Femur (tissue), 1 donor: ENCODE results near the gene CELSR1.
"Not testable (repeated sequence)": the region's sequence is repeated elsewhere in the genome, so short reads cannot be mapped to it uniquely, and the experiment has no call there.

Experiments used
- DNase-seq: peaks from one replicate; pipeline ENCODE4 v3.0.0-alpha.2; 2017

Gene CELSR1

GRCh38 chr22:46512039-46512370 is 25.4 kb downstream of the CELSR1 start:
- no peak for DNase-seq

GRCh38 chr22:46511151-46512038 is 26.0 kb downstream of the CELSR1 start:
- no peak for DNase-seq

DNA sequence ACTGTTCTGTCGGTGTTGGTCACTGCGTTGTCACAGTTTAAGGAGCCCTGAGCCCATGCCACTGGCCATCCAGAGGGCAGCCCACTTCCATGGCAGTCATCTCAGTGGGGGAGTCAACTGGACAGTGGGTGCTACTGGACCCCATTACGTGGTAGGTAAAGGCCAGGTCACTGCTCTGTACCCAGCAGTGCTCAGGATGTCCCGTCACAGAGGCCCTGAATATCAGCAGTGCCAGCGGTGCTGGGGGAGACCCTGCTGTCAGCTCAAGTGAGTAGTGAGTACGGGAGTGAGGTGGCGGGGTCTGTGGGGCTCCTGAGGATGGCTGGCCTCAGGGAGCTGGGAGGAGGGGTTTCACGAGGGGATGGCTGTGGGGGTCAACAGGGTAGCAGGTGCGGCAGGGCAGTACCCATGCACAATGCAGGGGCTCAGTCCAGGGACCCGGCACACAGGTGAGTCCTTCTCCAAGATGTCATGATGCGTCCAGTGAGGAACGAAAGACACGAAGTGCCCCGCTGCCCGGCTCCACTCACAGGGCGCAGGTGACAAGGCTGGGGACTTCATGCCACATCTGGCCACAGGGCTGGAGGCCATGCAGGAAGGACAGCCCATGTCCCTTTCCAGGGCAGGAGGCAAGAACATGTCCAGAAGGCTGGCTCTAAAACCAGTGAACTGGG is 27.9 kb downstream of the CELSR1 start:
- DNase-seq, result no peak

DNA sequence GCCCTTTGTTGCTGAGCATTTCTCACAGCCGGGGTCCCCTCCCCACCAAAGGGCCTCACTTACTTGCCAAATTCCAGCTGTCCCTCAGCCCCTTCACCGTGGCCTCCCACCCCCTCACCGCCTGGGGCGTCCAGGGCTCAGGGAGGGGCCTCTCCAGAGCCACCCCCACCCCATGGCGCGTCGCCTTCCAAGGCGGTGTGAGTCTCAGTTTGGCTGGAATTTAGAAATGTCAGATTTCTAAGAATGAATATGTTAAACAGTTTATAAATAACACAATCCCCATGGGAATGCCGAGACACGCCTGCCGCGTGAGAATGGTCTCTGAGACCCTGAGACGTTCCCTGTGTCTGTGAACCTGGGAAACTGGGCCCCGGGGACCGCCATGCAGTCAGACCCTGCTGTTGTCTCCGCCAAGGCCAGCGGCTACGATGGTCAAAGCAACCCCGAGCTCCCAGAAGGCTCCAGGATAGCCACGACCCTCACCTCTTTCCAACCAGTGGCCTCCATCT is 28.9 kb downstream of the CELSR1 start:
- DNase-seq, result no peak

DNA sequence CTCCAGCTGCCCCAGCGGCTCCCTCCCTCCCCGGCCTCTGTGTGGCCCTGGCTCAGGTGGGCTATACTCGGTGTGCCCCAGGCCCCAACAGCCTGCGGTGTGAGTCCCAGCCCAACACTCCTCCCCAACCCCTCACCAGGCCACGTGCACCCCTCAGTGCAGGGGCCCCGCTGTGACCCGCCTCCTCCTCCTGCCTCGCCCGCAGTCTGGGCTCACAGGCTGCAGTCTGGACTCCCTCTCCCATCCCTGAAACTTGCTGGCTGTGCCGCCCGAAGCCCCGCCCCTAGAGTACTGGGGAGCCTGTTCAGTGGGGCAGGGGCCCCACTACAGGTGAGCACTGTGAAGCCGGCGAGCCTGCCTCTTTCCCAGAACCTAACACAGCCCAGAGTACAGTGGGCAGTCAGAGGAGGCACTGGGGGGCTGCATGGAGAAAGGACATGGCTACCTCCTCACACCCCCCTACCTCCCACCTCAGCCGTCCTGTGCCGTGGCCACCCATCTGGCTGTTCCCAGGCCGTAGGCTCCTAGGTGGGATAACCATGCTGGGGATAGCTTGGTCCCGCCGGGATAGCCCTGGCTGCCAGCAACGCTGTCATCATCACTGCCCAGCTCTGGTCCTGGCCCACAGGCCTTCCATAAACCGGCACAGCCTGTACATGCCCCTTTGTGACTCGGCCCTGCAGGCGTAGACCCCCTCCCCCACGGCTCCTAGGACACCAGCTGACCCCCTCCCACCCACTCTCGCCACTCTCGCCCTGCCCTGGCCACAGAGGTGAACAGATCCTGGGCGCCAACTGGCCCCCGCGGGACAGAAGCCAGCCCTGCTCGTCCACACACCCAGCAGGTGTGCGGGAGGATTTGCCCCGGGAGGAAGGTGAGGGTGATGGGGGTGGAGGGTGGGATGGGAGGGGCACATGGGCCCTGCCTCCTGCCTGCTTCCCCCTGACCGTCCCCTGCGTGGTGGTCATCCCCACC is 29.7 kb downstream of the CELSR1 start:
- no peak for DNase-seq

GRCh38 chr22:46504584-46504983 is 32.8 kb downstream of the CELSR1 start:
- no peak for DNase-seq

DNA sequence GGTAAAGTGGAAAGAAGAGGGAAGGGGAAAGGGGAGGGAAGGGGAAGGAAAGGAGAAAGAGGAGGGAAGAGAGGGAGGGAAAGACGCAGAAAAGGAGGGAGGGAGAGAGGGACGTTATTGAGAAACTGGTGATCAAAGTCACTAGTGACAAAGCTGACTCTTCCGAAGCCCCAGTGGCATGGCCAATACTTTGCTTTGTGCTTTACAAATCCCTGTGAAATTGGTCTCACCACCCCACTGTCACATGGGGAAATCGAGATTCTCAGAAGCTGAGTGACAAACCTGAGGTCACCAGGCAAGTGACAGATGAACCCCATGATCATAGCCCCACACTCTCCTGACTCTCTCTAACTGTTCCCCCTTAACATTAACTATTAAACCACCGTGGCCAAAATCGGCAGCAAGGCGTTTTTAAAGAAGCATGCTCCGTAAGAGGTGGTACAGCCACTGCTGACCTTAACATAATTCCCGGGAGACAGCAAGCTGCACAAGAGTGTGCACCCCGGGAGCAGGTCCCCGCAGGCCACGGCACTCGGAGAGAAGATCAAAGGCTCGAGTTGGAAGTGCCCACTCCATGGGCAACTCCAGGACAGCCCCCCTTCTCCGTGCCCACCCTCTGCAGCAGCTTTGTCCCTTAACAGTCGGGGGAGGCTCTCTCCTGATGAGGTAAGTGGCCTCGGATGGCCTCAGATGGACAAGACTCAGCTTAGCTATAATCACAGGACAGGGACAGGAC is 34.8 kb downstream of the CELSR1 start:
- no peak for DNase-seq

- no peak for DNase-seq
Observed at GRCh38 chr22:46501701-46502100, 35.7 kb downstream of the CELSR1 start.

GRCh38 chr22:46501265-46501664 is 36.2 kb downstream of the CELSR1 start:
- DNase-seq, result not testable (repeated sequence)

GRCh38 chr22:46500201-46500600 is 37.2 kb downstream of the CELSR1 start:
- DNase-seq, result no peak

DNA sequence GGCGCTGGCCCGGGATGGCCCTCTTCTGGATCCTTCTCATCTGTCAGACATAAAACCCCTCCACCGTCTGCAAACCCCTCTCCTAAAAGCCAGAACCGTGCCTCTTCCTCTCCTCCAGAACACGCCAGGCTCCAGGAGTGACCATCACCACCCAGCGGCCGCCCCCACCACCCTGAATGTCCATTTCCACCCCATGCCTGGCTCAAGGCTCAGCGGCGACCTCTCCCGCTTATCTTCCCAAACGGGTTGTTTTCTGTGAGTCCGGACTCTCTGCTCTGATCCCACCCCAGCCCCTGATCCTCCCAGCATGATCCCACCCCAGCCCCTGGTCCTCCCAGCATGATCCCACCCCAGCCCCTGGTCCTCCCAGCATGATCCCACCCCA is 37.6 kb downstream of the CELSR1 start:
- DNase-seq, result no peak

DNA sequence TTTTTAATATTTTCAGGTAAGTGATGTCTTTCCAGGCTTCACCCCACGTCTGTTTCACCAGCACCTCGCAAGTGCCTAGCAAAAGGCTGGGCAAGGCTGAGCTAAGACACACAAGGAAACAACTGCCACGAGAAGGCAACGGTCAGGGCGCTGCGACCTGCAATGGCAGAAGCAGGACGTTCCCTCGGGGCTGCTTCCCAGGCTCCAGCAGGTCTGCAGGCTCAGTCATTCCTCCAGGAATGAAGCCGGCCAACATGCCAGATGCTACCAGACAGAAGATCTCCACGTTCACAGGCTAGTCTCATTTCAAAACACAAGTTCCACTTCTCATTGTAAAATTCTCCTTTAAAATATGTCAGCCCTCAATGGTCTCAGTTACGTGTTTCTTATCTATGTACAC is 45.5 kb downstream of the CELSR1 start:
- DNase-seq, result no peak

- DNase-seq, result no peak
Observed at GRCh38 chr22:46490538-46490937, 46.9 kb downstream of the CELSR1 start.

- DNase-seq, result no peak
Observed at GRCh38 chr22:46486996-46487717, 50.3 kb downstream of the CELSR1 start.

- no peak for DNase-seq
Observed at GRCh38 chr22:46484861-46485595, 52.4 kb downstream of the CELSR1 start.

GRCh38 chr22:46484156-46484860 is 53.1 kb downstream of the CELSR1 start:
- DNase-seq, result no peak

DNA sequence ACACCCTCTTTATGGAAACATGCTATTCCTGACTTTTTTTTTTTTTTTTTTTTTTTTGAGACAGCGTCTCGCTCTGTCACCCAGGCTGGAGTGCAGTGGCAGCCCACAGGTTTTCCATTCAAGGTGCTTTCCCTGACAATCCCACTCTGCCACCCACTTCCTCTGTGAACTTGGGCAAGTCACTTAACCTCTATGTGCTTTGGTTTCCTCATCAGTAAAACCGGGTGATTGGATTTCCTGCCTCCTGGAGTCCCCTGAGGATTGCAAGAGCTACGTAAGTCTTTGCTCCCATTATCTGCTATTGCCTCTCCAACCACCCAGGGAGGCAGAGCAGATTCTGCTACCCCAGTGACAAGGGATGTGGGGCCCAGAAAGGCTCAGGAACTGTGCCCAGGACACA is 54.1 kb downstream of the CELSR1 start:
- no peak for DNase-seq

GRCh38 chr22:46482056-46482675 is 55.3 kb downstream of the CELSR1 start:
- DNase-seq, result no peak

GRCh38 chr22:46481386-46481785 is 56.0 kb downstream of the CELSR1 start:
- DNase-seq, result no peak

GRCh38 chr22:46480396-46480795 is 57.0 kb downstream of the CELSR1 start:
- no peak for DNase-seq
